ENCODE data around the gene ACAP1. TPM values are rescaled to one million over a fixed set of nuclear protein-coding genes. Genes with fewer than 3 reads are reported as not detected.

ACAP1 gene
- total RNA-seq, 1 experiment from 2014 or later, result 2.7 TPM

DNA sequence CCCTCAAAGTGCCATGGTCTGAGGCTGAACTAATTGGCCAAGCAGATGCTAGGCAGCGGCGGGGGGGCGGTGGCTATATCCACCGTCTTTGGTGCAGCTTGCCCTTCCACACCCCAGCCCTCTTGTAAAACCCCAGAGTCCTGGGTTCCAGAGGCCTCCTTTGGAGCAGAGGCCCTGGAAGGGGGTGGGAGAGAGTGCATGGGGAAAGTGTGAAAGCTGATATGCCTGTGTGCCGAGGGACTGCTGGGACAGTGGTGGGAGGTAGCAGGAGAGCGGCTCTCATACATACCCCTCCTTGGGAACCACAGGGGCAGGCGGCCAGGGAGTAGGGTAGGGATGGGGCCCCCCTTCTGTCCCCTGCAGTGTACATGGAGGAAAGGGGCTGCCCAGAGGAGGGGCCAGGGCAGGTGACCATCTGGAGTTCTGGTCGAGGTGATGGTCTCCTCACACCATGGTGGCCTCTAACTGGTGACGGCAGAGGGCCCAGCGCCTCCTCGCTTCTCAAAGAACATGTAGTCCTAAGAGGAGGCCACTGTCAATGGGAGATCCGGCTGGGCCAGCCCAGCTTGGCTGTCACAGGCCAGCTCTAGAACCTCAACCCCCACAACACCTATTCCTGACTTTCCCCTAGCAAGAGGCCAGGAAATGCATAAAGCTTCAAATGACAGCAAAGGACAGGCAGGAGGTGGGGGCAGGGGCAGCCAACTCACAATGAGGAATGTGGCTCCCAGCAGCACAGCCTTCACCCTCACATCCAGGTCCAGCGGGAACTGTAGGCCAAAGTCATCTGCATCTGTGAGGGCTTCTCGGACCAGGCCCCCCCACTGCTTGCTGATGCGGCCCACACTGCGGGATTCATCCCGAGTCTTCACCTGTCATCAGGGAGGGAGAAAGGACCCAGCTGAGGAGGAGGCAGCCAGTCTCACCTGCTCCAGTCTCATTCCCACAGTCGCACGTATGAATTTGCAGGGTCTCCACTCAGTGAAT is 53.9 kb downstream of the ACAP1 start:
- intact Hi-C loops (cut with micrococcal nuclease; ENCODE audit: unreplicated experiment) (no loop called here), in situ Hi-C loops (cut with HindIII; ENCODE audit: low pct_unique_long_range_greater_than_20kb, low sequenced_read_pairs) (no loop called here)
- Histone ChIP-seq H3K27me3 (ENCODE audit: control insufficient read depth, insufficient read depth, low read length) (no peaks in the 10 kb centered on the region), H3K4me1 (ENCODE audit: control insufficient read depth, insufficient read depth, low read length) (no peaks in the 10 kb centered on the region), H3K36me3 (ENCODE audit: control insufficient read depth, insufficient read depth, low read length) (no peaks in the 10 kb centered on the region), H3K27ac (ENCODE audit: low read length) (no peak overlapping the region), H3K9me3 (ENCODE audit: control insufficient read depth, insufficient read depth, low read depth, low read length) (no peaks in the 10 kb centered on the region), H3K4me3 (ENCODE audit: low read depth in 2 of 2, low read length in 2 of 2) (no peak overlapping the region)
- ChIA-PET POLR2A (no interaction called here), CTCF (no interaction called here)
- TSS peak; percentile 76 for BruUV-seq (replicated peaks)
- TF ChIP-seq SIN3A (IDR thresholded peaks at IDR 0.05; ENCODE audit: borderline replicate concordance, insufficient read depth, low read depth, low read length) (no peak), TCF7L2 (IDR thresholded peaks at IDR 0.05; ENCODE audit: low read depth, low read length) (no peak), POLR2AphosphoS5 (IDR thresholded peaks at IDR 0.05; ENCODE audit: low read depth, low read length) (no peak)
- TF ChIP-seq, protein P1, sequence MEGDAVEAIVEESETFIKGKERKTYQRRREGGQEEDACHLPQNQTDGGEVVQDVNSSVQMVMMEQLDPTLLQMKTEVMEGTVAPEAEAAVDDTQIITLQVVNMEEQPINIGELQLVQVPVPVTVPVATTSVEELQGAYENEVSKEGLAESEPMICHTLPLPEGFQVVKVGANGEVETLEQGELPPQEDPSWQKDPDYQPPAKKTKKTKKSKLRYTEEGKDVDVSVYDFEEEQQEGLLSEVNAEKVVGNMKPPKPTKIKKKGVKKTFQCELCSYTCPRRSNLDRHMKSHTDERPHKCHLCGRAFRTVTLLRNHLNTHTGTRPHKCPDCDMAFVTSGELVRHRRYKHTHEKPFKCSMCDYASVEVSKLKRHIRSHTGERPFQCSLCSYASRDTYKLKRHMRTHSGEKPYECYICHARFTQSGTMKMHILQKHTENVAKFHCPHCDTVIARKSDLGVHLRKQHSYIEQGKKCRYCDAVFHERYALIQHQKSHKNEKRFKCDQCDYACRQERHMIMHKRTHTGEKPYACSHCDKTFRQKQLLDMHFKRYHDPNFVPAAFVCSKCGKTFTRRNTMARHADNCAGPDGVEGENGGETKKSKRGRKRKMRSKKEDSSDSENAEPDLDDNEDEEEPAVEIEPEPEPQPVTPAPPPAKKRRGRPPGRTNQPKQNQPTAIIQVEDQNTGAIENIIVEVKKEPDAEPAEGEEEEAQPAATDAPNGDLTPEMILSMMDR (IDR thresholded peaks at IDR 0.05), result no peak
- TF ChIP-seq, protein P2, sequence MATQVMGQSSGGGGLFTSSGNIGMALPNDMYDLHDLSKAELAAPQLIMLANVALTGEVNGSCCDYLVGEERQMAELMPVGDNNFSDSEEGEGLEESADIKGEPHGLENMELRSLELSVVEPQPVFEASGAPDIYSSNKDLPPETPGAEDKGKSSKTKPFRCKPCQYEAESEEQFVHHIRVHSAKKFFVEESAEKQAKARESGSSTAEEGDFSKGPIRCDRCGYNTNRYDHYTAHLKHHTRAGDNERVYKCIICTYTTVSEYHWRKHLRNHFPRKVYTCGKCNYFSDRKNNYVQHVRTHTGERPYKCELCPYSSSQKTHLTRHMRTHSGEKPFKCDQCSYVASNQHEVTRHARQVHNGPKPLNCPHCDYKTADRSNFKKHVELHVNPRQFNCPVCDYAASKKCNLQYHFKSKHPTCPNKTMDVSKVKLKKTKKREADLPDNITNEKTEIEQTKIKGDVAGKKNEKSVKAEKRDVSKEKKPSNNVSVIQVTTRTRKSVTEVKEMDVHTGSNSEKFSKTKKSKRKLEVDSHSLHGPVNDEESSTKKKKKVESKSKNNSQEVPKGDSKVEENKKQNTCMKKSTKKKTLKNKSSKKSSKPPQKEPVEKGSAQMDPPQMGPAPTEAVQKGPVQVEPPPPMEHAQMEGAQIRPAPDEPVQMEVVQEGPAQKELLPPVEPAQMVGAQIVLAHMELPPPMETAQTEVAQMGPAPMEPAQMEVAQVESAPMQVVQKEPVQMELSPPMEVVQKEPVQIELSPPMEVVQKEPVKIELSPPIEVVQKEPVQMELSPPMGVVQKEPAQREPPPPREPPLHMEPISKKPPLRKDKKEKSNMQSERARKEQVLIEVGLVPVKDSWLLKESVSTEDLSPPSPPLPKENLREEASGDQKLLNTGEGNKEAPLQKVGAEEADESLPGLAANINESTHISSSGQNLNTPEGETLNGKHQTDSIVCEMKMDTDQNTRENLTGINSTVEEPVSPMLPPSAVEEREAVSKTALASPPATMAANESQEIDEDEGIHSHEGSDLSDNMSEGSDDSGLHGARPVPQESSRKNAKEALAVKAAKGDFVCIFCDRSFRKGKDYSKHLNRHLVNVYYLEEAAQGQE (IDR thresholded peaks at IDR 0.05; ENCODE audit: insufficient read depth in 1 of 2, low read depth in 2 of 2, low read length in 1 of 2), result no peak
- ATAC-seq (no peak), DNase-seq (ENCODE audit: low read depth, low spot score) (no peak)

DNA sequence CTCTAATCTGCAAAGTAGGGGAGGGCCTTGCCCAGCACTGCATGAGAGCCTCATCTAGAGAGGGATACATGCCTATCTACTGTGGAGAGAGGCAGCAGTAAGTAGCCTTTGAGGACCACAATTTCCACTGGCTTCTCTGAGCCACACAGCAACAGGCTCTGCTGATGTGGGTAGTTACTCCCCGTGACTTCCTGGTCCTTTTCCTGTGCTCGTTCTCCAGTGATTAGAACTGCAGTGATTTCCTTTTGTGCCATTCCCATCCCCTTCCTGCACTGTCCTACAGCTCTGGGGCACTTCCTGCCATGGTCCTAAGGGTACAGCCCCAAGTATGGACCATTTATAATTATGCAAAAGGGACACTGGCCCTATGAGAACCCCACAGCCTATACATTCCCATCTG is 55.0 kb downstream of the ACAP1 start:
- no peak for ATAC-seq

More for the DNA sequence above, 55.0 kb downstream of the ACAP1 start:
- DNase-seq (ENCODE audit: low read depth, low spot score), result no peak
- in situ Hi-C loops (cut with HindIII; ENCODE audit: low pct_unique_long_range_greater_than_20kb, low sequenced_read_pairs) (no loop called here), intact Hi-C loops (cut with micrococcal nuclease; ENCODE audit: unreplicated experiment) (no loop called here)
- H3K27ac ChIP-seq (ENCODE audit: low read length), result no peak overlapping the region
- ChIA-PET CTCF (no interaction called here), POLR2A (no interaction called here)
- no peaks in the 10 kb centered on the region for H3K4me1 ChIP-seq (ENCODE audit: control insufficient read depth, insufficient read depth, low read length)
- no peaks in the 10 kb centered on the region for H3K9me3 ChIP-seq (ENCODE audit: control insufficient read depth, insufficient read depth, low read depth, low read length)
- H3K4me3 ChIP-seq (ENCODE audit: low read depth in 2 of 2, low read length in 2 of 2), result no peak overlapping the region
- H3K36me3 ChIP-seq (ENCODE audit: control insufficient read depth, insufficient read depth, low read length), result no peaks in the 10 kb centered on the region
- TF ChIP-seq, protein P1 (IDR thresholded peaks at IDR 0.05), result no peak
- TF ChIP-seq TCF7L2 (IDR thresholded peaks at IDR 0.05; ENCODE audit: low read depth, low read length) (no peak), SIN3A (IDR thresholded peaks at IDR 0.05; ENCODE audit: borderline replicate concordance, insufficient read depth, low read depth, low read length) (no peak), POLR2AphosphoS5 (IDR thresholded peaks at IDR 0.05; ENCODE audit: low read depth, low read length) (no peak)
- TF ChIP-seq, protein P2 (IDR thresholded peaks at IDR 0.05; ENCODE audit: insufficient read depth in 1 of 2, low read depth in 2 of 2, low read length in 1 of 2), result no peak
- no peaks in the 10 kb centered on the region for H3K27me3 ChIP-seq (ENCODE audit: control insufficient read depth, insufficient read depth, low read length)
- no TSS peak for BruUV-seq (replicated peaks)
